ENCODE data around the gene SLC1A2.

DNA sequence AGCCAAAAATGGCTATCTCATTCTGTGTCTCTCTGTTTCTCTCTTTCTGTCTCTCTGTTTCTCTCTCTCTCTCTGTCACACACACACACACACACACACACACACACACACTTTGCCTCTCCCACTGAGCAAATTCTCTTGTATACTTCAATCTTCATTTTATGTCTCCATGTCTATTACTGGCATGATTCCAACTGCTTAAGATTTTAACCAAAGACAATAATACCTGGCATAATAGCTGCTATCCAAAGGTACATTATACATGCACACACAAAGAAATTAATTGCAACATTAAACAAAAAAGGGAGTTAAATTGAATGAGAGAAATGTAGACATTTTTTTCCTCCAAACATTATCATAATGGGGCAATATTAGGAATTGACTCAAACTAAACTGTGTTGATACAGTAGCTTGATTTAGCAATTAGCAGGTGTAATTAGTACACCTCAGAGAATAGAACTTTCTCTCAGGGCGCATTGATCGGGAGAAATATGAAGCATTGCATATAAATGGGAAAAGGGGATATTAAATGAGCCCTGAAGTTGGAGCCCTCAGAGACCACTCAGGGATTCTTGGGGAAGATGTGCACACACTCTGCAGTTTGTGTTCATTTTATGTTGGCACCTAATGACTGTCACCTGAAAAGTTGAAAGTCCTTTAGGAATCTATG lies 17.4 kb upstream of the SLC1A2 start:
- TF ChIP-seq, protein P1, sequence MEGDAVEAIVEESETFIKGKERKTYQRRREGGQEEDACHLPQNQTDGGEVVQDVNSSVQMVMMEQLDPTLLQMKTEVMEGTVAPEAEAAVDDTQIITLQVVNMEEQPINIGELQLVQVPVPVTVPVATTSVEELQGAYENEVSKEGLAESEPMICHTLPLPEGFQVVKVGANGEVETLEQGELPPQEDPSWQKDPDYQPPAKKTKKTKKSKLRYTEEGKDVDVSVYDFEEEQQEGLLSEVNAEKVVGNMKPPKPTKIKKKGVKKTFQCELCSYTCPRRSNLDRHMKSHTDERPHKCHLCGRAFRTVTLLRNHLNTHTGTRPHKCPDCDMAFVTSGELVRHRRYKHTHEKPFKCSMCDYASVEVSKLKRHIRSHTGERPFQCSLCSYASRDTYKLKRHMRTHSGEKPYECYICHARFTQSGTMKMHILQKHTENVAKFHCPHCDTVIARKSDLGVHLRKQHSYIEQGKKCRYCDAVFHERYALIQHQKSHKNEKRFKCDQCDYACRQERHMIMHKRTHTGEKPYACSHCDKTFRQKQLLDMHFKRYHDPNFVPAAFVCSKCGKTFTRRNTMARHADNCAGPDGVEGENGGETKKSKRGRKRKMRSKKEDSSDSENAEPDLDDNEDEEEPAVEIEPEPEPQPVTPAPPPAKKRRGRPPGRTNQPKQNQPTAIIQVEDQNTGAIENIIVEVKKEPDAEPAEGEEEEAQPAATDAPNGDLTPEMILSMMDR (IDR thresholded peaks at IDR 0.05; ENCODE audit: insufficient read depth, low read length): no peak
- TF ChIP-seq, protein P2, sequence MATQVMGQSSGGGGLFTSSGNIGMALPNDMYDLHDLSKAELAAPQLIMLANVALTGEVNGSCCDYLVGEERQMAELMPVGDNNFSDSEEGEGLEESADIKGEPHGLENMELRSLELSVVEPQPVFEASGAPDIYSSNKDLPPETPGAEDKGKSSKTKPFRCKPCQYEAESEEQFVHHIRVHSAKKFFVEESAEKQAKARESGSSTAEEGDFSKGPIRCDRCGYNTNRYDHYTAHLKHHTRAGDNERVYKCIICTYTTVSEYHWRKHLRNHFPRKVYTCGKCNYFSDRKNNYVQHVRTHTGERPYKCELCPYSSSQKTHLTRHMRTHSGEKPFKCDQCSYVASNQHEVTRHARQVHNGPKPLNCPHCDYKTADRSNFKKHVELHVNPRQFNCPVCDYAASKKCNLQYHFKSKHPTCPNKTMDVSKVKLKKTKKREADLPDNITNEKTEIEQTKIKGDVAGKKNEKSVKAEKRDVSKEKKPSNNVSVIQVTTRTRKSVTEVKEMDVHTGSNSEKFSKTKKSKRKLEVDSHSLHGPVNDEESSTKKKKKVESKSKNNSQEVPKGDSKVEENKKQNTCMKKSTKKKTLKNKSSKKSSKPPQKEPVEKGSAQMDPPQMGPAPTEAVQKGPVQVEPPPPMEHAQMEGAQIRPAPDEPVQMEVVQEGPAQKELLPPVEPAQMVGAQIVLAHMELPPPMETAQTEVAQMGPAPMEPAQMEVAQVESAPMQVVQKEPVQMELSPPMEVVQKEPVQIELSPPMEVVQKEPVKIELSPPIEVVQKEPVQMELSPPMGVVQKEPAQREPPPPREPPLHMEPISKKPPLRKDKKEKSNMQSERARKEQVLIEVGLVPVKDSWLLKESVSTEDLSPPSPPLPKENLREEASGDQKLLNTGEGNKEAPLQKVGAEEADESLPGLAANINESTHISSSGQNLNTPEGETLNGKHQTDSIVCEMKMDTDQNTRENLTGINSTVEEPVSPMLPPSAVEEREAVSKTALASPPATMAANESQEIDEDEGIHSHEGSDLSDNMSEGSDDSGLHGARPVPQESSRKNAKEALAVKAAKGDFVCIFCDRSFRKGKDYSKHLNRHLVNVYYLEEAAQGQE (IDR thresholded peaks at IDR 0.05; ENCODE audit: insufficient replicate concordance, low read depth): no peak
- TF ChIP-seq POLR2AphosphoS5 (IDR thresholded peaks at IDR 0.05; ENCODE audit: low read depth): no peak
